Stimulated activated CD4-positive, alpha-beta T cell treated with anti-CD3 and anti-CD28 coated beads, Interleukin-2, amount 100 ng/mL, for 4 hours (primary cell): Measurements from ENCODE around the gene CACNA1C.
"Not testable (repeated sequence)": the region's sequence is repeated elsewhere in the genome, so short reads cannot be mapped to it uniquely, and the experiment has no call there.

Experiments
- DNase-seq: peaks from one replicate; pipeline ENCODE4 v3.0.0-alpha.2; 2020; ENCODE audit warnings: low read depth

The CACNA1C gene

DNA sequence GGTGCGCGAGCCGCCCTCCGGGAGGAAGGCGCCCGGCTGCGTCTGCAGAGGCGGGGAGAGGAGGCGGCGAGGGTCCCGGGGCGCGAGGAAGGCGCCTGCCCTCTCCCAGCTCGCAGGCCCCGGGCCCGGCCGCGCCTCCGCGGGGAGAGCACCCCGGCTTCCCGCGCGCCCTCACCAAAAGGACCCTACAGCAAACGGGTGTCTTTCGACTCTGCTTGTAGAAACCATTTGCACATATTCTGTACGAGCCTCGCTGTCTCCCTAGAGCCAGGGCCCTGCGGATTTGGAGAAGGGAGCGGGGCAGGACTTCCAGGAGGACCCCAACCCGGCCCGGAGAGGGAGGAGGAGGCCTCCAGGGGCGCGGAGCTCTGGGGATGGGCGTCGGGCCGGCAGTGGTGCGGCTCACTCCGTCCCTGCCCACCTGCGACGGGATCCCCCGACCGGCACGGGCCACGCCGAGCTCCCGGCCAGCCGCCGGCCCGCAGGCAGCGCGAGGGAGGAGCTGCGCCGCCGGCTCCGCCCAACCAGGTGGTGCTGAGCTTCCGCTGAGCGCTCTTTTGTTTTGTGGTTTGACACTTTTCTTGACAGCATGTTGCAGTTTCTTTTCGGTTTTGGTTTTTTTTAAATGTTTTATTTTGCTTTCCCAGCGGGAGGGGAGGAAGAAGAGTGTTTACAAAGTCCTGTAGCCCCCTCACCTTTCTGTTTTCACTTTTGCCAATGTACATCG is 638.7 kb downstream of the CACNA1C start:
- no peak for DNase-seq

DNA sequence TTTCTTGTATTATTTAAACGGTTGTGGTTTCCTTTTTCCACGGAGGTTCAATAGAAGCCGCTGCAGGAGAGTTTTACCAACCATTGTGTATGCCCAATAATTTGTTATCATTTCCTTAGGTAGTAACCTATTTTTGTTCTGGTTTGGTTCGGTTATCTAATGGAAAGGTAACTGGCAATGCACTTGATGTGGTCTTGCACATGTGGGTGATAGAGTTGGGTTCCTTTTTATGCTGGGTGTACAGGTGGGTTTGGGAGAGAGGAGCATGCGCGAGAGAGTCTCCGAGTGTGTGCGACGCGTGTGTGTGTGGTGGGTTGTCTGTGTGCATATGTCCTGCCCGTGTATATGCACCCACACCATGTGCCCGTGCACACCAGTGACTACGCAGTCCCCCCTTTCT is 639.3 kb downstream of the CACNA1C start:
- no peak for DNase-seq

DNA sequence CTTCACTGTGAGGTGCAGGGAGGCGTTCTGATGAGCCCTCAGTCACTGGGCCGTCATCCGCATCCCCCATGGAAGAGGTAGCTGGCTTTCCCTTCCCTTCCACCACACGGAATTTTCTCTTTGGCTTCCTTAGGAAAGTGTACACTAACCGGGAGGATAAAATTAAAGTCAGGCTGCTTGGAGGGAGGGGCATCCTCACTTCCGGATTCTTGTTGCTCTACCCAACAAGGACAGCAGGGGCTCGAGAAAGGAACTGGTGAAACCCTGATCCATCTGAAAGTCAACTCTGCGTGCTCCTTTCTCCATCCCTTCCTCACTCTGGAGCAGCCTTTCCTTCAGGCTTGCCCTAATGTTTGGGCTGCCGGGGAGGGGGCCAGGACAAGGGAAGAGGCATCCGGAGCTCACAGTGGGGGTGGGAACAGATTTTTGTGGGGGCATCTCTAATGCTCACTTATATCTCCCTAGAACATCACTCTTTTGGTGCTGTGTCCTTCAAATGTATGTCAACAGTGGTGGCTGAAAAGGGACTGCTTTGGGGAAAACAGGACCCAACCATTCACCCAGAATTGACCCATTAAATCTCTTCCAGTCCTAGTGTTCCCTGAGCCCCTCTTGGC is 640.6 kb downstream of the CACNA1C start:
- DNase-seq, result no peak

DNA sequence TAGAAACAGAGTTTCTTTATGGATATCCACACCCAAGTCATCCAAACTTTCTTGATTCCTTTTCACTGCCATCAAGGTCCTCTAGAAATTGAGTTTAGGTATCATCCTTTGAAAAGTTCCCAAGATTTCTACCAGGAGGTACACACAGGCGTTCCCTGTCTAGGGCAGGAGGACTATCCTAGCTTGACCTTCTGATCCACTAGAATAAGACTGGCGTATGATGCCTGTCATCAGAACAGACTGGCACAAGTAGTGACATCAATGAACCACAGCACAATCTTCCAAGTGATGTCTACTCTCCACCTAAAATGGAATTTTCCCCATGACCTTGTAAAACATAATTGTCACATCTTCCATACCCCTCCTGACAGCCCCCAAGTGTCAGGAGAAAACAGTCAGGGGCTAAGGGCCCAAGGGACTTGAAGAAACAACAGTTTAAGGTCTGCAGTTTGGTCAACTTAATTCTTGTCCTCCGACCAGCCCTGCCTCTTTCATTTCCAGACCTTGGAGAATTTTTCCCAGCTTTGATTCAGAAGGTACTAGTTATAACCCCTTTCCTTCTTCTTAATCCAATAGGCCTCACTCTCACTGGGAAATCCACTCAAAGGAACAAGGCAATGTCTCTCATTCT is 641.3 kb downstream of the CACNA1C start:
- no peak for DNase-seq

DNA sequence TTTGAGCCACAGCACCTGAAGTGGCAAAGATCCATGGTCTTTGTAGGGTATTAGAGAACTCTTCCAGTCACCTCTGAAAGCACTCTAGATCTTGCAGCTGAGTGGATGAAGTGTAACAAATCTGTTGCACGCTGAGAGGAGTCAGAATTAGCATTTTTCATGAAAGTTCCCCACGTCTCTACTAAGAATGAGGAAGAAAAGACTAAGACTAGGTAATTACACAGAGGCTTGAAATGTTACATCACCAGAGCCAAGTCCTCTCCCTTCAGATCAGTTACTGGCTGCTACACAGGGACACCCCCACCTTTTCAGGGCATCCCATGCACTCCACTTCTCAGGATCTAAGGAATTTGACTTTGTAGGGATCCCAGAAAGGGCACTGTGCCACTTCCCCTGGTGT is 643.3 kb downstream of the CACNA1C start:
- DNase-seq, result no peak

DNA sequence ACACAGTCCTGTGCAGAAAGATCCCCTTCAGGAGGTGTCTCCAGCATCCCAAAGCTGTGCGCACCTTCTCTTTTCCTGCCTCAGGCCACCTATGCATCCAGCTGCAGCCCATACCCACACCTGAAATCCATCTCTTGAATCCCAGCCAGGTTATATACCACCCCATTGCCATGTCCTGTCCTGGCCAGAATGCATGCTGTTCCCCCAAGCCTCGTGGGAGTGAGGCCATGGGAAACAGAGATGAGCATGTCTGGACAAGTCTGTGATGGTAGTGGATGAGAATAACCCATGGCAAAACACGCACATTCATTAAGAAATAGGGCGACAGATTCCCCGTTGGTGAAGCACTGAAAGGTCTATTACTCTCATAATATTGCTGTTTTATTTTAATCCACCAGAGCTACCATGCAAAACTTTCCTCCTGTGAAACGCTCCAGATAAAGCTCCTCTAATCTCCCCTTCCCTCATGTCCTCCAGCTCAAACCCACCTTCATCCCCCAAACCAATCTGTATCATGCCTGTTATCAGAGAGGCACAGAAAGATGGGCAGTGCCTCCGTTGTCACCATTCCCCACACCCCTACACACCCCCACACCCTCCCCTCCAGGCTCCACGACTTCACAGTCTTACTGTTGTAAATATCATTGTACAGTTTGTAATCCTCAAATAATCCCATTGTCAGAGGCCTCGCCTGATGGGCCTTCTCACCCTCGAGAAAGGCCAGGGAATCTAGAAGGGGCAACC is 644.4 kb downstream of the CACNA1C start:
- DNase-seq, result no peak

DNA sequence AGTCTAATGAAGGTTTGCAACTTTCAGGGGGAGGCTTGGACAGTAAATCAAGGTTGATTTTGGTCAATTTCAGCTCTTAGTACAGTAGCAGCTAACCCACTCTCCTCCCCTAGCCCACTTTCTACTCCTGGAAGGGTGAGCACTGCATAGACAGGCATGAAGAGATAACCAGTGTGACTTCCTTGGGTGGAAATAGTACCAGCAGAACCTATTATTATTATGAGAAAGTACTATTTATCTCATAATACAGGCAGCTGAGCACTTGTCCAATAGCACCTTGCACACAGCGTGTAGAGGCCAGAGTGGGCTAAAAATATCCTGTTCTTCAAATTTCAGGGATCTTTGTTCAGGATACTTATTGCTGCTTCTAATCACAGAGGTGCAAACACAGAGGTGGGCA is 645.8 kb downstream of the CACNA1C start:
- no peak for DNase-seq

DNA sequence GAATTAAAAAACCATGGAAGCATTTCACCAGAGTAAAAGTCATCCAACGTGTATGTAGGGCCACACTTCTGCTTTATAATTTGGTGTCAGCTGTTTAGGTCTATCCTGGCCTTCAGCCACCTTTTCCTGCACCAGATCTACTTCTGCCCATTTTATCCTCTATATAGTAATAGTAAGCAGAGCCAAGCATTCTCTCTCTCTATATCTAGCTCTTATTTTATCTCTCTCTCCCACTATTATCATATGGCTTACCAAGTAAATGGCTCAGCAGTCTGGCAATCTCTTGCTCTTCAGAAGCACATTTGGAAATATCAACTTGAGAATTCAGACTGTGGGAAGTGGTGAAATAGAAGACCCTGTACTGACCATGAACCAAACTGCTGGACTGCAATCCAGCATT is 657.9 kb downstream of the CACNA1C start:
- no peak for DNase-seq

DNA sequence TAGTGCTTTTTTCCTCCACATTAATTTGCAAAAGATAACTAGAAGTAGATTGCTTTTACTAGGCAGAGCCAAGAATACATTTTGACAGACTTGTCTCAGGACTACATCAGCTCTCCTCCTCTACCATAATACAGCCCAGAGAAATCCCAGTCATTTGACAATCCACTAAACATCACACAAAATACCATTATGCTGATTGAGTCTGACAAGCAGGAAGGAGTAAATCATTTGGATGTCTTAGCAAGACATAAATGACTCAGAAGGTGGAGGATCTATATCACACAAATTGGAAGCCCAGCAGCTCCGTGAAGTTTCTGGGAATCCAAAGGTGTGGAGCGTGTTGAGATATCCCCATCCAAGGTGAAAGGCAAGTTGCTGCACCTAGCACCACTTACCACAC is 666.6 kb downstream of the CACNA1C start:
- DNase-seq, result no peak

DNA sequence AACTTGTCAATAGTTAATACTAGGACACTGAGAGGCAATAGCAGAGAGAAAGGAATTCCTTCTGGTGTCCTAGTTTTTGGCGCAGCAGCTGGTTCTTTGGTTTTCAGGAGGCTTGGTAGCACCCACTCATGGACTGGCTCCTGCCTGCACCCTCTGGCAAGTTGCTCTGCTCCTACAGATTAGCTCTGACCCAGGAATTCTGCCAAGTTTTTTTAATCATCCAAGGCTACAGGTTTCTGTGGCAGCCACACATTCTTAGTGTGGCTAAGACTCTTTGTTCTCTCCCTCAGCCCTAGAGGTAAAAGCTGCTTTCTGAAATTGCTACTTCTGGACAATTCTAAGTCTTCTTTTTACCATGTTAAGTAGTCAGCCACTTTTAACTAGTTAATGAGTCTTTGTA is 670.0 kb downstream of the CACNA1C start:
- no peak for DNase-seq

DNA sequence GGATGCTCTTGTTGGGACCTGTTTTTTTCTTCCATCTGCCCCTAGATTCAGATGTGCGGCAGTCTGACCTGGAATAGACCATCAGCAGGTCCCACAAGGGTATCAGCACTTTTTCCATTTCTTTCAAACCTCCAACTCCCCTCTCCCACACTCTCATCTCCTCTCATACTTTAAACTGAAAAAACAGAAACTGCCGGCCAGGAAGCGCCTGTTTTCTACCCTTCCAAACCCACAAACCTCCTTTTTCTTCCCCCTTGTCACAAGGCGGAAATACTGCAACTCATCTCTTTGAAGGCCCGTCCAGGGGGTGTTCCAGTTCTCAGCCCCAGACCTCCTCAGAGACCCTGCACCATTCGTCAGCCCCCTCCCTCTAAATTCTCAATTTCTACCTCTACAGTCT is 679.5 kb downstream of the CACNA1C start:
- DNase-seq, result no peak

DNA sequence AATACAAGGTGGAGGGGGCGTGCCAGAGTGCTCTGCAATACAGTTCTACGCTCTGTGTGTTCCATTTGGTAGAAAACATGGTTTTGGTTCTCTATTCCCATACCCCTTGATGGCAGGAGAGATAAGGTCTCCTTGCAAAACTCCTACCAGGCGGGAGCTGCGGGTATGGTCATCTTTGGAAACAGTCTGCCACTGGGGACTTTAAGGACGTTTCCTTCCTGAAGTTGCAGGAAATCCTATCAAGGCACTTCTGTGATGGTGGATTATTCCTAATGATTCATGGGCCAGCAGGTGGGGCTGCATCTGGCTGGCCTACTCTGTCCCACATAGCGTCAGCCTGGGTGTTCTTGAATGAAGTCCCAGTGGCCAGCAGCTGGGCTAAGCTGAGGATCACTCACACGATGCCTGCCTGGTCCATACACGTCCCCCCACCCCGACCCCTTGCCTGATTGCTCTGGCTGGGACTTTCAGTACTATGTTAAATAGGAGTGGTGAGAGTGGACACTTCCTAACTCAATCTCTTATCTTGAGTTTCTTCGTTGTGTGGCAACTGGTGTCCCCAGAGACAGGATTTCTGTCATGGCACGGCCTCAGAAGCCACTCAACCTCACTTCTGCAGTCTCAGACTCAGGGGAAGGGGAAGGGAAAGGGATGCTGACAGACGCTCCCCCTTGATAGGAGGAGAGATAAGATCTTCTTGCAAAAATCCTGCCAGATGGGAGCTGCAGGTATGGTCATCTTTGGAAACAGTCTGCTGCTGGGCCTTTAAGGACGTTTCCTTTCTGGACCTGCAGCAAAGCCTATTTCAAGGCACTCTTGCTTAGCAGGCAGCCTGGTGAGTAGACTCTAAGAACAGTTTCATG is 680.9 kb downstream of the CACNA1C start:
- no peak for DNase-seq

DNA sequence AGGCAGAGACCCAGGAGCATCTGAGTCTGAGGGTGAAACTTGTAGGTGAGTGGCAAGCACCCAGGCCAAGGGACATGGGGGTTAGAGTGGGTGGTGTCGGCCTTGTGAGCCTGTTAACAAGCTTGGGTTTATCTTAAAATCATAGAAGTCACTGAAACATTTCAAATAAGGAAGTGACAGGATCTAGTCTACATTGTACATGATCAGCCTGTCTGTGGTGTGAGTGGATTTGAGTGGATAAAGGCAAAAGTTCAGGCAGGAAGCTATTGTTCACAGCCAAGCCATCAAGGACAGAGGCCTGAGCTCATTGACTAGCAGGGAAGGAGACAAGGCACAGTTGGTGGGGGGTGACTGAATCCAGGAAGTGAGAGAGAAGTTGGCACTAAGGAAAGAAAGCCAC is 682.6 kb downstream of the CACNA1C start:
- DNase-seq, result no peak

DNA sequence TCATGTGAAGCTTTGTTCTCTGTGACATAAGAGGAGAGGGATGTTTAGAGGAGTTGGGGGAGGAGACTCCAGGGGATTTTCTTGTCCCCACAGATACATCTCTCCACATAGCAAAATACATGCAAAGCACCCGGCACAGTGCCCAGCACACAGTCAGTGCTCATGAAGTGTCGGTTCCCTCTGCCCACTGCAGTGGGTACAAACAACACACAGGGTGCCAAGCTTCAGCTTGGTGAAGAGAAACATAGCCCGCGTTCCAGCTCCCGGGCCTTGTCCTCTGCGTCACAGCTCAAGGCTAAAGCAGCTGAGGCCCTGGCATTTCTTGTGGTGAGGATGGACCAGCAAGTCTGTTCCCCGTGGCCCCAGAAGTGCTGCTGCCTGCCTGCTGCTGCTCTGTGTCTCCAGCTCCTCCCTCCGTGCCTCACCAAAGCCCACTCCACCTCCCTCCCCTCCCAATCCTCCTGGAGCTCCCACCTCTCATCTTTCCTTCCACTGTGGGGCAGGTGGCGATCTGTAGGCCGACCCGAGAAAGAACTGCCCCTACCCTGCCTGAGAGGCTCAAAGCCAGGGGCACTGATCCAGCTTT is 685.0 kb downstream of the CACNA1C start:
- DNase-seq, result no peak

DNA sequence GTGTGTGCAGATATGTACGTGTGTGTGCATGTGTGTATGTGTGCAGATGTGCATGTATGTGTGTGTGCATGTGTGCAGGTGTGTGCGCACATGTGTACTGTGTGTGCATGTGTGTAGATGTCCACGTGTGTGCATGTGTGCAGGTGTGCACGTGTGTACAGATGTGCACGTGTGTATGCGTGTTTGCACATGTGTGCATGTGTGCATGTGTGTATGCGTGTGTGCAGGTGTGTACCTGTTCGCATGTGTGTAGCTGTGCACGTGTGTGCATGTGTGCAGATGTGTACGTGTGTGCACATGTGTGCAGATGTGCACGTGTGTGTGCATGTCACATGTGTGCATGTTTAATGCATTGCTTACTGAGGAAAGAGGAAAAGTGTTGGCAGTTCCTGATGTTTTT is 686.3 kb downstream of the CACNA1C start:
- DNase-seq, result no peak

DNA sequence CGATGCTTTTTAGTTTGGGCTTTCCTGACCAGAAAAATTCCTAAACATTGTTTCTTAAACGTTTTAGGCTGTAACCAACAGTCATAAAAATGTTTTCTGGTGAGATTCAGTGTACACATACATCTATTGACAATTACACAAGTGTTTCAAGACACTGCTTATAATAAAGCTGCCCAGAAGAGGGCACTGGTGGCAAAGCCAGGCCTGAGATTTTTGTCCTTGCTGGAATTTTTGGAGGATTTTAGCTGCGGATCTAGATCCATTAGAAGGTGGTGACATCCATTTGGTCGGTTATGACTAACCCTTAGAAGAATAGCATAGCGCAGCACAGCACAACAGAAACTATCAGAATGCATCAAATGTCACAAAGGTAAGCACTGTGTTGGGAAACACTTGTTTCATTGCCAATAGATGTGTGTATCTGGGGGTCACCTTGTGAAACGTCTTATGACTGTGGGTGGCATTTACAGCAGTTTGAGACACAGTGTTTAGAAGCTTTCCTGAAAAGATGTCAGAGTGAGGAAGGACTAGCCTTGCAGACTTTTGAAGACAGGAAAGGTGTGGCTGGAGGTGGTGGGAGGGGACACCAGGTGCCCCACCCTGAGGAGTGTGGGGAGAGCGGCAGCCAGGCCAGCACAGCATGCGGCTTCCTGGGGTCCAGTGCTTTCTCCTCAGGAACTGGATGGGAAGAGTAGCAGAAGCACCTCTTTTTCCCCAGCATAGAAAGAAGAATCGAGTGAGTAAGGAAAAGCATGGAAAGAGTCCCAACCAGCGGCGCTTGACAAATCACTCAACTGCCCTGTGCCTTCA is 687.2 kb downstream of the CACNA1C start:
- no peak for DNase-seq

DNA sequence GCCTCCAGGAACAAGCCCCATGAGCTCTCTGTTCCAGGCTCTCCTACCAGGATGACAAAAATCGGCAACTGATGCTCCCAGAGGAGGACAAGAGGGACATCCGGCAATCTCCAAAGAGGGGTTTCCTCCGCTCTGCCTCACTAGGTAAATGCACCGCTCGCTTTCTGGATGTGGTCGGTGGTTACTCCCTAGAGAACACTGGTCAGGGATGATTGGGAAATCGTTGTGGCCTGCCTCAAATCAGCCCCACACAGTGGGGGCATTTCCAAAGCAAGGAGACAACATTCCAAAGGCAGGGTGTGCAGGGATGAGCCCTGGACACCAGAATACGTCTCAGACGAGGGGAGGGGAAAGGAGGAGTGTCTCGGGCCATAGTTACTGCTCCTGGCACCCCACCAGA is 689.2 kb downstream of the CACNA1C start:
- DNase-seq, result not testable (repeated sequence)

DNA sequence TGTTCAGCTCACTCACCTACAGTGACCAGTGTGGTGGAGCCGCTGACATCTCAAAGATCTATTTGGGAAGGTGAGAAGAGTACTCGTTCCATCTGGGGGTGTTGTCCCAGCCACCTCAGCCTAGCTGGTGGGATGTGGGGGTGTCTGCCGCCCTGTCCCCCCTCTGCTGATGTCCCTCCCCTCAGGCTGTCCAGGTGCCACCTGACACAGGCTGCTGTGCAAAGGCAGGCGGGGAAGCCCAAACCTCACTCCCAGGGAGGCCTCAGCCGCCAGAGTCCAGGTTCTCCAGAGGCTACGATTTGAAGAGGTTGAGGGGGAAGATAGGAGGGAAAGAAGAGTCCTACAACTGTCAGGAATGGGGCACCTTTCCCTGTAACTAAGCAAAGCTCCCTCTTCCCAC is 690.7 kb downstream of the CACNA1C start:
- DNase-seq, result no peak

DNA sequence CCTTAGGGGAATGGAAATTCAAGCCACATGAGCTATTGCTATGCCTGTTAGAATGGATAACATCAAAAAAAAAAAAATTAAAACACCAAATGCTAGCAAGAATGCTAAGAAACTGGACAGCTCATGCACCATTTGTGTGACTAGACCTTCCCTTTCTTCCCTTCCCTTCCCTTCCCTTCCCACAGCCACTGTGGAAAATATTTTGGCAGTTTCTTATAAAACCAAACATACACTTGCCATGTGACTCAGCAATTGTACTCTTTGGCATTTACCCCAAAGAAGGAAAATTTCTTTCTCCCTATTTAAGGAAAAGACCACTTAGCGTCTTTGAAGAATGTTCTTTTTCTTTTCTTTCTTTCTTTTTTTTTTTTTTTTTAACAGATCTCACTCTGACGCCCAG is 692.9 kb downstream of the CACNA1C start:
- no peak for DNase-seq
